ENCODE results near the gene PSMD3.

GRCh38 chr17:40022497-40022896, 41.9 kb downstream of the PSMD3 start:
- TF ChIP-seq SREBF2 (IDR thresholded peaks at IDR 0.05) = no peak
- no peak for TF ChIP-seq KDM1A (IDR thresholded peaks at IDR 0.05; ENCODE audit: low read depth)
- TF ChIP-seq EP300 (IDR thresholded peaks at IDR 0.05) = no peak
- TF ChIP-seq ZFP36 (IDR thresholded peaks at IDR 0.05; ENCODE audit: borderline replicate concordance, partially characterized antibody) = no peak
- TF ChIP-seq CHD2 (IDR thresholded peaks at IDR 0.05; ENCODE audit: low read length, partially characterized antibody) = no peak
- no peak for TF ChIP-seq POLR2A (IDR thresholded peaks at IDR 0.05; ENCODE audit: low read length)
- TF ChIP-seq CTCF (IDR thresholded peaks at IDR 0.05) = no peak
- TF ChIP-seq, protein P1, sequence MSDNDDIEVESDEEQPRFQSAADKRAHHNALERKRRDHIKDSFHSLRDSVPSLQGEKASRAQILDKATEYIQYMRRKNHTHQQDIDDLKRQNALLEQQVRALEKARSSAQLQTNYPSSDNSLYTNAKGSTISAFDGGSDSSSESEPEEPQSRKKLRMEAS (IDR thresholded peaks at IDR 0.05) = no peak
- no peak for TF ChIP-seq RCOR1 (IDR thresholded peaks at IDR 0.05; ENCODE audit: low read depth, low read length)
- no peak for TF ChIP-seq CHD4 (IDR thresholded peaks at IDR 0.05; ENCODE audit: borderline replicate concordance)
- TF ChIP-seq, protein P2, sequence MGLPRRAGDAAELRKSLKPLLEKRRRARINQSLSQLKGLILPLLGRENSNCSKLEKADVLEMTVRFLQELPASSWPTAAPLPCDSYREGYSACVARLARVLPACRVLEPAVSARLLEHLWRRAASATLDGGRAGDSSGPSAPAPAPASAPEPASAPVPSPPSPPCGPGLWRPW (IDR thresholded peaks at IDR 0.05) = no peak
- TF ChIP-seq, protein P3, sequence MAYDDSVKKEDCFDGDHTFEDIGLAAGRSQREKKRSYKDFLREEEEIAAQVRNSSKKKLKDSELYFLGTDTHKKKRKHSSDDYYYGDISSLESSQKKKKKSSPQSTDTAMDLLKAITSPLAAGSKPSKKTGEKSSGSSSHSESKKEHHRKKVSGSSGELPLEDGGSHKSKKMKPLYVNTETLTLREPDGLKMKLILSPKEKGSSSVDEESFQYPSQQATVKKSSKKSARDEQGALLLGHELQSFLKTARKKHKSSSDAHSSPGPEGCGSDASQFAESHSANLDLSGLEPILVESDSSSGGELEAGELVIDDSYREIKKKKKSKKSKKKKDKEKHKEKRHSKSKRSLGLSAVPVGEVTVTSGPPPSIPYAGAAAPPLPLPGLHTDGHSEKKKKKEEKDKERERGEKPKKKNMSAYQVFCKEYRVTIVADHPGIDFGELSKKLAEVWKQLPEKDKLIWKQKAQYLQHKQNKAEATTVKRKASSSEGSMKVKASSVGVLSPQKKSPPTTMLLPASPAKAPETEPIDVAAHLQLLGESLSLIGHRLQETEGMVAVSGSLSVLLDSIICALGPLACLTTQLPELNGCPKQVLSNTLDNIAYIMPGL (CRISPR knock-in tag; IDR thresholded peaks at IDR 0.05; ENCODE audit: borderline replicate concordance) = no peak
- no peak for TF ChIP-seq ESRRA (IDR thresholded peaks at IDR 0.05; ENCODE audit: borderline replicate concordance, low read length)
- TF ChIP-seq BHLHE40 (IDR thresholded peaks at IDR 0.05; ENCODE audit: low read depth, low read length) = no peak
